ENCODE measurements around the gene PRKG1.
"Not testable (repeated sequence)": the region's sequence is repeated elsewhere in the genome, so short reads cannot be mapped to it uniquely, and the experiment has no call there.

PRKG1 gene

DNA sequence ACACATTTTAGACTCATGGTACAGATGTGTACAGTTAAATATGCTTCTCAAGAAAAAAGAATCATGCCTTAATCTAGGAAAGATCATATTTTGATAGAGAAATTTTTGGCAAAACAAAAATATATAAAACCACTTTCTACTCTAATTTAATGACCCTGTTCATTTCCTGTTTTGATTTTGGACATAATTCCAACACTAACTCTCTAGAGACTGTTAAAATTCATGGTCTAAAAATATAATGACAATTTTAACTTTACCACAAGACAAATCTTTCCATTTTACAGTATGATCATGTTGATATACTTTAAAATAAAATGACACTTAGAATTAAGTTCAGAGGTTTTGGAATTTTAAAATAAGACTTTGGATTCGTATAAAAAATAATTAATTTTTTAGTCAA, 45.2 kb downstream of the PRKG1 start:
- DNase-seq, result no peak

DNA sequence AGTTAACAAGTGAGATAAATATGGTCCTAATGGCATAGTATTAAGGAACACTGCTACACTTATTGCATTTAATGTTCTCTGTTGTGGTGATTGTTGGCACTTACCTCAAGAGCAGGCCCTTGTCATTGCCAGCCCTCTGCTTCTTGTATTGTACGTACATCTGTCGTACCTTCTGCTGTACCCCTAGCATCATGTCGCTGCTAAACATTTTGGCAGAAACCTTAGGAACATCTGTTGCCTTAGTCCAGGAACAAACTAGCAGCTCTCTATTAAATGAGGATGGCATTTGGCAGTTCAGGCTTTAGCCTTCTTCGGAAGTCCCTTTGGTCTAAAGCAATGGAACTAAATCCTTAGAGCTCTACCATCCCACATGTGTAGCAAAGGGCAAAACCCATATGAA, 47.6 kb downstream of the PRKG1 start:
- DNase-seq, result no peak

DNA sequence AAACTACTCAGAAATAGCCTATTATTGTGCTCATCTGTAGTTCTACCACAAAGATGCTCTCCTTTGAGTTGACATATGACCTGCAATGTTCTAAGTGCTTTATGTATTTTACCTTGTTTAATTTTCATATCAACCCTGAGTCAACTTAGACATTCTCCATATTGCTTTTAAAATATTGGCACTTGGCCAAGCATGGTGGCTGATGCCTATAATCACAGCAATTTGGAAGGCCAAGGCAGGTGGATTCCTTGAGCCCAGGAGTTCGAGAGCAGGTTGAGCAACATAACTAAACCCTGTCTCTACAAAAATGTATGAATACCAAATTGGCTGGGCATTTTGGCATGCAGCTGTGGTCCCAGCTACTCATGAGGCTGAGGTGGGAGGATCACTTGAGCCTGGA, 50.6 kb downstream of the PRKG1 start:
- peak in 1 of 2 experiments; percentile 0 for DNase-seq

DNA sequence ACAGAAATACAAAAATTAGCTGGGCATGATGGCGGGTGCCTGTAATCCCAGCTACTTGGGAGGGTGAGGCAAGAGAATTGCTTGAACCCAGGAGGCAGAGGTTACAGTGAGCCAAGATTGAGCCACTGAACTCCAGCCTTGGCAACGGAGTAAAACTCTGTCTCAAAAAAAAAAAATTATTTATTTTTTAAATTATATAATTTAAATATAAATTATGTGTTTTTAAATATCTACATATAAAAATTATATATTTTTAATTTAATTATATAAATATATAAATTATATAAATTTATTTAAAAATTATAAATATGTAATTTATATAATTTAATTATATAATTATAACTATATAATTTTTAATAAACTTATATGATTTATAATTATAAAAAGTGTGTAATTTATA, 51.2 kb downstream of the PRKG1 start:
- no peak for DNase-seq

DNA sequence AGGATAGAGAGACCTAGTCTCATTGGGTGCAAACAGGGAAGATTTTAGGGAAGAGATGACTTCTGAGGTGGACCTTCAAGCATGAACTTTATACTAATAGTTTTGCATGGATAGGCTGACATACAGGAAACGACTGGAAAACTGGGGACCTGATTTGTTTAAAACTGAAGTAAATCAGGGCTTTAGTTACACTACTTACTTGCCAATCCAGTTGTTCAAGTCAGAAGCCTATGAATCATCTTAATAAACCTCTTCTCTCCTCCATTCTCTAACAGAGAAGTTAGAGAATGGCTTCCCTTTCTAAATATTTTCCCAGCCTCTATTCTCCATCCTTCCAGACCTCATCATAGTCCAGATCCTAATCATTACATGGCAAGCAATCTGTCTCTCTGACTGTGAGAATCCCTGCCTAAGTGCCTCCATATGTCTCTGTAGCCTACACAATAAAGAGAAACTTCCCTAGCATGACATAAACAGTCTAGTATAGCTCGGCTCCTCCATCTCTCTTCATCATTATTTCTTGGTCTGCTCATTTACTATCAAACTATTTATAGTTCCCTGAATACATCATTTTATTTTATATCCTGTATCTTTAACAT, 55.8 kb downstream of the PRKG1 start:
- no peak for DNase-seq

DNA sequence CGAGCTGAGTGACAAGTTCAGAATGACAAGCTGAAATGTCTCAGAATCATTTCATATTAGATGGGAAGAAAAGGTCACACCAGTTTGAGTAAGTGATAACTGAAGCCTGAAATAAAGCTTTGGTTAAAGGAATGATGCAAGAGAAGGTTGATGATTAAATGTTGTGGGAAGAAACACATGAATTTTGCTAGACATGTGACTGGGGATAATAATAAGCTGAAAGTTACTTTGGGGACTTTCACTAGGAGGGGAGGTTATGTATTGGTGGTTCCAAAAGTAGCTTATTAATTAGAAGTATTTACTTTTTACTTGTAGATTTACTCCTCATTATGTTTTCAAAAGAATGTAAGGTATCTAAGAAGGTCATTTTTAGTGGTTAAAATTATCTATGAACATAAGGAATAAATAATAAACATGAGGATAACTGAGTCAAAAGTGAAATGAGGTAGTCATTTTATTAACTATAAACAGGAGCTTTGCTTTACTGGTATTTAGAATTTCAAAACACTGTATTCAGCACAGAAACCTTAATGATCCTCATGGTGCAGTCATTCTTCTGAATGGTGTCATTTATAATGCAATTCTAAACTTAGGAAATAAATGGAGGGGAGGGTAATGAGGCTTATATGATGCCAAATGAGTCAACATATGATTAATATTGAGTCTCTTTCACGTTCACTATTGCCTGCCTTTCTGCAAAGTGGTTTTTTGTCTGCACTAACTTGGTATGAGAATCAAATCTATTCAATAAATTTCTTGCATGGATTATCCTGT, 63.7 kb downstream of the PRKG1 start:
- no peak for DNase-seq

DNA sequence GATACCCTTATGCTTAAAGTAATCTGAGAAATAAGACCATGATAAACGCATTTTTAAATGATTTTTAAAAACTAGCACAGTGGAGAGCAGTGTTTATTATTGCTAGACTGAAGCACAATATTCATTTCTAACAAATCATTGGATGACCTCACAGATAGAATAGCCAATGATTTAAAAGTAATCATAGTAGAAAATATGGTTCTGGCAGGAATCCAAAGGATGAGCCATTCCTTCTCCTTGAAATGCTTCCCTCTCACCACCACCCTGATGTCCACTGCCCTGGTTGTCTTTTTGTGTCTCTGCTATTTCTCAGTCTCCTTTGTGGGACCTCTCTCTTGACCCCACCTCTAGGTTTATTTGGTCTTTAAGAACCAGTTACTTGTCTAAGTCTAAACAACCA, 64.9 kb downstream of the PRKG1 start:
- no peak for DNase-seq

DNA sequence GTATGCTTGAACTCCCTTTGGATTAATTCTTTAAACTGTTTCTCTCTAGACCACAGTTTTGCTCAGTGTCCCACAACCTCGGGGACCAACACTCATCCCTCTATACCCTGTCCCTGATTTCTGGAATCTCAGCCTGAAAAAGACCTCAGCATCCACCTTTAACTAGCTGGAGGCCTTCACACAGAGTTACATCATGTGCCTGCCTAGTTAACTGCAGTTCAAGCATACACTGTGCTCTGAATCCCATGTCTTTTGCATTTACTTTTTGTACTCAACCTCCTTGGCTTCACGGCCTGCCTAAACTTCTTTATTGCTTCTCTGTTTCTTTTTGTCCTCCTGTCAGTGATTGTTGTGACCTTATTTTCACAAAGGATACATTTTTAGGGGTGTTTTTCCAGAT, 66.7 kb downstream of the PRKG1 start:
- no peak for DNase-seq

DNA sequence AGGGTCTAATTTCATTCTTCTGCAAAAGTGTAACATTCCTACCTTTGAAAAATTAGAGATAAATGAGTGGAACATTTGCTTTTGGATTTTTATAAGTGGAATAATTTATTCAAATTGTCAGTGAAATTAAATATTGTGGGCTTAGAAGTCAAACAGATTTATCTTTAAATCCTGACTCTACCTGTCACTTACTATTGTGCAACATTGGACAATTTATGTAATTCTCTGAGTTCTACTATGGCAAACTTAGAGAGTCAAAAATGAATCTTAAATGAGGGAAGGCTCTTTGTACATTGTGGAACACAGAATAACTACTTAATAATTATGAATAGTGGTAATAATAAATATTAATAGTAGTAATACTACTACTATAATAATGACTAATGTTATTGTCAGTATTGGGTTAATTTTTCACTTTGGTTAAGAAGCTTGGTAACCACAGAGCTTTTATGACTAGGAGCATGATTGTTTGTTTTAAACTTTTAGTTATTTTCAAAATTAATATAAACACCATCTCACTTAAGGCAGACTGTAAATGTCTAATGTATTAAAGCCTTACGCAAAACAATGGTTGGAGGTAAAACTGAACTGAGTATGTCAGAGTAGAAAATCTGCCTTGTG, 70.0 kb downstream of the PRKG1 start:
- DNase-seq, result no peak

DNA sequence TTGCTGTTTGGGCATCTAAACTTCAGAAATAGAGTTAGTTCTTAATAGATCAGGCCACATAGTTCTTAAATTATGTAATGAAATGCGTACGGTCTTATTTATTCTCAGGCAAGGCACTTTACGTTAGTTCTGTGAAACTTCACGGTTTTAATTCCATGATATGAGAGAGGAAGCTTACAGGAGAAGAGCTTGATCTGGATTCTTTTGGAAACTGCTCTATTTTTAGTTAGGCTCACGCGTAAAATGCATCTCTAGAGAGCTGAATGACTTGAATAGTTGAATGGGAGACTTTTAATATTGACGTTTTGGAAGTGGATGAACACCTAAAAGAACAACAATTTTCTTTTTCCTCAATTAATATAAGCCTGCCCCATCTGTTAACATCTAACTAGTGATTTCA, 71.1 kb downstream of the PRKG1 start:
- DNase-seq, result no peak

DNA sequence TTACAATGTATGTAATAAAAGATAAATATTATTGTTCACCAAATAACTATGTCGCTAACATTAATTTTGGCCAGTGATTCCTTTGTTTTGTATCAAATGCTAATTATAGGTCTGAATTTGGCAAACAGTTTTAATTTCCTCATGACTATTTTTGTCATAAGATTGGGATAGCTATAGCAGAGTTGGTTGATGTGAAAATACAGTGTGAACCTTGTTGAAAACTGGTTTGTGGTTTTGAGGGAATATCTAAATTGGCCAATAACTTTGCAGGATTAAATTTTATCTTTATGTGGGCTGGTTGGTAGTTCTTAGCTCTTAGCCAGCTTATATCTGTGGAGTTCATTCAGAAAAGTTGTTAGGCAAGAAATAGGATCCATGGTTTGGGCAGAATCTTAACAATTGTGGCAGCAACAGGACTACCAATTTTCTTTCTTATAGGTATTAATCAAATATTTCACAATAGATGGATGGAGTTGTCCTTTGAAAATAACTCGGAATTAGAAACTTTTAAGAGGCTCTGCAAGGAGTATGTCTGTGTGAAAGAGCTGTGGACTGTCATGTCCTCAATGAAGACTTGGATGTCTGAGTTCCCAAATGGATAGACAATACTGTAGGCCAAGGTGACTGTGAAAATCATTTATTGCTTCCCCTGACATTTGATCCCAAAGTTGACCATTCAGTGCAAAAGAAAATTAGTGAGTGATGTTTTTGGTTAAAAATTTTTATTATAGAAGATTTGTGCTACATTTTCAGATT, 73.5 kb downstream of the PRKG1 start:
- no peak for DNase-seq

DNA sequence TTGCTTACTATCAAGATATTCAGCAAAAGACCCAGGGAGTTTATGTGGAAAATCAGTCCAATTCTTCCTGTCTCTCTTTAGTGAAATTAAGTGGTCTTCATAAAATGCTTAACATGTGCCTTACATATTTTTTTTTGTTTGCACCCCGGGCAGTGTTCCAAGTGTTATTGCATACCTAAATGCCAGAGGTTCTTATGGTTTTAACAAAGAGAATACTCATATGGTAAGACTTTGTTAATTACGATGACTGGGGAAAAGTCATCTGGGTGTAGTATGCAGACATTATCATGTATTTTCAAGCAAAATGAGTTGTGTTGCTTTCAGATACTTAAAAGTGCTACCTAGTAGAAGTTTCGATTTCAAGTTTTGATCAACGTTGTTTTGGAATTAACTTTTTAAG, 82.6 kb downstream of the PRKG1 start:
- no peak for DNase-seq

DNA sequence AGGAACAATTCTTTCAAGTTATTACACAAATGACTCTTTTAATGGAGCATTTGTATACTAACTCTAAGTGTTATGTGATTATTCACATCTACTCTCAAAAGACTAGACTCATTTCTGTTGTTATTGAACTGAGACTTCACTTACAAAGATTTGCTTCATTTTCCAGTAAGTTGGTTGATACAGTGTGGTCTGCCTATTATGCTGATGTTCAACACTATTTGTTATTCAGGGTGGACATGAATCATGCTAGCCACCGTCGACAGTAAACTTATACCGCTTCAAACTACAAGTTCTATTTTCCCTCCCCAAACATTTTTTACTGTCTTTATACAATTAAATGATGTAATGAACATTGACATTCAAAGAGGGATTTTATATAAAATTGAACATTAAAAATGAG, 84.5 kb downstream of the PRKG1 start:
- no peak for DNase-seq

DNA sequence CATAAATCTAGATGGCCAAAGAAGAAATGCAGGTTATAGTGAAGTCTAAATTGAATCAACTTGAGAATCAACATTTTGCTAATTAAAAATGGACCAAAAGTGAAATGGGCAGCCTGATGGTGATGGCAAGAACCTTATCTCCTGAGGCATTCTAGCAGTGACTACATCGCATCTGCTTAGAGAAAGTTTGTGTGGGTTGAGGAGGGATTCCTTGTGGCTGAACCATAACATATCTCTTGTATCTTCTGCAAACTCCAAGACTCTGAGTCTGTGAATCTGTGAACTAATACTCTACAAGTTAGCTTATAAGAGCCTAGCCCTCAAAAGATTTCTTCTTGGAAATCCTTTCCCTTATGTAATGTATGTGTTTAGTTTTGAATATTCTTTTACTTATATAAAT, 85.6 kb downstream of the PRKG1 start:
- no peak for DNase-seq

DNA sequence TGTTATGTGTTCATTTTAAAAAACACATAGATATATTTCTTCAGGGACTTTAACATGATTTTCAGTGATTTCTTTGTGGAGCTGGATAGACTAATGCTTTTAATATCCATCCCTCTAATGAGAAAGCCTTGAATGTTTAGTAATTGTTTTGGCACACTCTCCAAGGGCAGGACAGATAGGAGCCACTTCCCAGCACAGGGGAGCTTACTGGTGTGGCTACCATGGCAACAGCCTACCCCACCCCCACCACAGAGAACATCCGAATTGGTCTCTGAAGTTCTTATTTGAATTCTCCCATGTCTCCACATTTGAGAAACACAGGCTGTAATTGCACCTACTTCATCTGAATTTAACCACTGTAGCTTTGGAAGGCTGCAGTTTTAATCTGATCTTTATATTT, 87.7 kb downstream of the PRKG1 start:
- no peak for DNase-seq

DNA sequence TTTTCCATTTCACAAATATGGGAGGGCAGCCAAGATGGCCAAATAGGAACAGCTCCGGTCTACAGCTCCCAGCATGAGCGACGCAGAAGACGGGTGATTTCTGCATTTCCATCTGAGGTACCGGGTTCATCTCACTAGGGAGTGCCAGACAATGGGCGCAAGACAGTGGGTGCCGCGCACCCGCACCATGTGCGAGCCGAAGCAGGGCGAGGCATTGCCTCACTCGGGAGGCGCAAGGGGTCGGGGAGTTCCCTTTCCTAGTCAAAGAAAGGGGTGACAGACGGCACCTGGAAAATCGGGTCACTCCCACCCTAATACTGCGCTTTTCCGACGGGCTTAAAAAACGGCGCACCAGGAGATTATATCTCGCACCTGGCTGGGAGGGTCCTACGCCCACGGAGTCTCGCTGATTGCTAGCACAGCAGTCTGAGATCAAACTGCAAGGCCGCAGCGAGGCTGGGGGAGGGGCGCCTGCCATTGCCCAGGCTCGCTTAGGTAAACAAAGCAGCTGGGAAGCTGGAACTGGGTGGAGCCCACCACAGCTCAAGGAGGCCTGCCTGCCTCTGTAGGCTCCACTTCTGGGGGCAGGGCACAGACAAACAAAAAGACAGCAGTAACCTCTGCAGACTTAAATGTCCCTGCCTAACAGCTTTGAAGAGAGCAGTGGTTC, 89.2 kb downstream of the PRKG1 start:
- DNase-seq, result not testable (repeated sequence)

DNA sequence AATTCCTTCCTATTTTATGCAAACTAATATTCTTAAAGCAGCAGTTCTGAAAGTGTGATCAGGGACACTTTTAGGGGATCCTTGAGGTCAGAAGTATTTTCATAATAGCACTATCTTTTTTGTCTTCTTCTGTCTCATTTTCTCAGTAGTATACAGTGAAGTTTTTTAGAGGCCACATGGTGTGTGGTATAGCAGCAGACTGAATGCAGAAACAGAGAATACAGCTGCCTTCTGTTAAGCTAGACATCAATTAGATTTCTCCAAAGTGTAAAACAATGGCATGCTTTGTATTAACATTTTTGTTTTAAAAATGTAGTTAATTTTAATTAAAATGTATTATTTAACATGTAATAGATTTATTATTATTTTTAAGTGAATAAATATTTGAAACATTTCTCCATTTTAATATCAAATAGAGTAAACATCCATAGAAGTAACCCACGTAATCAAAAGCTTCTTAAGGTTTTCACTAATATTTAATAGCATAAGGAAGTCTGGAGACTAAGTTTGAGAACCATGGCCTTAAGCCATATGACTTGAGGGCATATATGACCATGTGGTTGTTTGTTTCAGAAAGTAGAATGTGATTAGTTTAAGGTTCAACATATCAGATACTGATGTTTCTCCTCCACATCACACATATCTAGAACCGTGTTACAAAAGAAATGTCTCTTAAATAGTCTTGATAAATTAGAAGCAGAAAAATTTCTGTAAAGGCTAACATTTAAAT, 94.0 kb downstream of the PRKG1 start:
- DNase-seq, result no peak

DNA sequence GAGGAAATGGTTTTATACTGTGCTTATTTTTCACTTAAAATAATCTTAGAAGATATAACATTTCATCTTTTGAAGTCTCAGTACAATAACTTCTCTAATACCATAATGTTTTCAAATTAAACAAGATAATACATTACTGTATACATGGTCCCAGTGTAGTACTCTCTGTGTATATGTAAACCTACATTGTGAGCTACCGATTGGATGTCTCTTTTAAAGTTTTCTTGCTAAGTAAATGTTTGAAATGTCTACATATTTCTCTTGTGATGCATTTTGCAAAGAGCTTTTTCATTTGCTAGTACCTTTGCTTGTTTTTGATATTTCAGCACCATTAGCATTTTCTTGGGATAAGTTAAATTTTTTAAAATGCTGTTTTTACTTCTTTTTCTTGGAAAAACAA, 94.8 kb downstream of the PRKG1 start:
- no peak for DNase-seq

DNA sequence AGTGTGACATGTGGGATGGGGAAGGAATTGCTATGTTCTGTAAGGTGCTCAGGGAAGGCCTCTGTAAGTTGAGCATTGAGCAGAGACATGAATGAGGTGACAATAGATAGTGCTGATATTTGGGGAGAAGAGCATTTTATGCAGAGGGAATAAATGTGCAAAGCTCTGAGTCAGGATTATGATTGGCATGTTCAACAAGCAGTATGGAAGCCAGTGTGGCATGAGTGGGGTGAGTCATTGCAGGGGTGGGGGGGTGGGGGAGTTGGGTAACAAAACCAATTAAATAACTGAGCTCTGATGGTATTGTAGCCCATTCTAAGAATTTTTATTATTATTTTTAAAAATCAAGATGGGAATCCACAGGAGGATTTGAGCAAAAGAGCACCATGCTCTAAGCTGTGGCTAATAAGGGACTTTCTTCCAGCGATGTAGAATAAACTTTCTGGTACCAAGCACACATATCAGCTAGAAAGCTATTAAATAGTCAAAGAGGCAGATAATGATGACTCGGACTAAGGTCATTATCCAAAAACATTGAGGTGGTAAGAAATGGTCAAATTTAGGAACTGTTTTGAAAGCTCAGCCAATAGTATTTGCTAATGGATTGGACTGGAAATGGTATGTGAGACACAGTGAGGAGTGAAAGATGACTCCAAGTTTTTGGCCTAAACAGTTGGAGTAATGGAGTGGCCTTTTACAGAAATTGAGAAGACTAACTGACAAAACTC, 96.4 kb downstream of the PRKG1 start:
- no peak for DNase-seq

DNA sequence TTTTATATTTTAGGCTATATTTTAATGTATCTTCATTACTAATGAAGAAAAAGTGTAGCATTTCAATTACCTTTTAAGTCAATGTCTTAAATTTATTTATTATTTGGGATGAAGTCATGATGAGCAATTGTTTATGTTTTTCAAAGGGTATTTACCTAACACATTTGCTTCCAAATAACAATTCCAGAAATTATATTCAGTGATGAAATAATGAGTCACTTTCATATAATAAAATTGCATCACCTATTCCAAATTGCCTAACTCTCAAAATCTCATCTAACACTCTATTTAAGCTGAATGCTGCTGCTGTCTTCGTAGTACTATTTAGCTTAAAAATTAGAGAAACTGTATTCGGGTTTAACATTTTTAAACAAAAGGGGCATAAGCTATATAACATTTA, 97.7 kb downstream of the PRKG1 start:
- no peak for DNase-seq

DNA sequence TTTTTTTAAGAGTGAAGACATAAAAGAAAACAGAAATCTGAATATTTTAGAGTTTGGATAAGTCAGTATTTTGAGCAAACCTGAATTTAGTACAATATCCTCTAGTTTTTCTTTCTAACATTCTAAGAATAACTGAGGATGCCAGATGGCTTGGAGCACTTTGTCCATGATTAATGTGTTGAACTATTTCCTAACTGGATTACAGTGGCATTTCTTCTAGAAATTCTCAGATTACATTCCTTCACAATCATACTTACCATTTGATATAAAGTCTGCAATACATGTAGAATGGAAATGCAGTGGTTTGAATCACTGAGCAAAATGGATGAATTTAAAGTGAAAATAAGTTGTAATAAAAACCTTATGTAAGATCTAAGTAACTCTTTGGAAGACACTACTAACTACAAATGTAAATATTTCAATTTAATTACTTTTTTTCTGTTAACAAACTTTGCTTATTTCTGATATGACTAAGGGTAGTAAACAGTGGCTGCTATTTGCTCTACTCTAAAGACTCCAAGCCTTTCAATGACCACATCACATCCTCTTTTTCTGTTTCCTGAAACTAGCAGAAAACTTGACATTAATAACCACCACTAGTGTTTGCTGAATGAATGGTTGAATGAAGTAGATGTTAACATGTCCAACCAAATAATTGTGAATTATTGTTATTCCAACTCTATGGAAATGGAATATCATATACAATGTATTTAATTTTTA, 102.8 kb downstream of the PRKG1 start:
- DNase-seq, result no peak
